Hematopoietic multipotent progenitor cell treated with erythropoietin and hydrocortisone succinate and interleukin-3 and kit ligand, for 4 days (in vitro differentiated cells): Measurements from ENCODE around the gene ENPP4.
A peak's percentile ranks its signal among the peaks of the same experiment; 100 is the strongest.
"Not testable (repeated sequence)": the region's sequence is repeated elsewhere in the genome, so short reads cannot be mapped to it uniquely, and the experiment has no call there.

ENCODE experiments used
- DNase-seq: peaks from one replicate; pipeline ENCODE4 v3.0.0-alpha.2; 2015

ENPP4 gene, protein sequence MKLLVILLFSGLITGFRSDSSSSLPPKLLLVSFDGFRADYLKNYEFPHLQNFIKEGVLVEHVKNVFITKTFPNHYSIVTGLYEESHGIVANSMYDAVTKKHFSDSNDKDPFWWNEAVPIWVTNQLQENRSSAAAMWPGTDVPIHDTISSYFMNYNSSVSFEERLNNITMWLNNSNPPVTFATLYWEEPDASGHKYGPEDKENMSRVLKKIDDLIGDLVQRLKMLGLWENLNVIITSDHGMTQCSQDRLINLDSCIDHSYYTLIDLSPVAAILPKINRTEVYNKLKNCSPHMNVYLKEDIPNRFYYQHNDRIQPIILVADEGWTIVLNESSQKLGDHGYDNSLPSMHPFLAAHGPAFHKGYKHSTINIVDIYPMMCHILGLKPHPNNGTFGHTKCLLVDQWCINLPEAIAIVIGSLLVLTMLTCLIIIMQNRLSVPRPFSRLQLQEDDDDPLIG

GRCh38 chr6:46129629-46130511 lies at the start of gene ENPP4:
Gene ENPP4, plus strand, starts transcription at chr6:46129989. Its CDS starts 9,595 bp downstream, at chr6:46139584.
- DNase-seq: peak; percentile 97

DNA sequence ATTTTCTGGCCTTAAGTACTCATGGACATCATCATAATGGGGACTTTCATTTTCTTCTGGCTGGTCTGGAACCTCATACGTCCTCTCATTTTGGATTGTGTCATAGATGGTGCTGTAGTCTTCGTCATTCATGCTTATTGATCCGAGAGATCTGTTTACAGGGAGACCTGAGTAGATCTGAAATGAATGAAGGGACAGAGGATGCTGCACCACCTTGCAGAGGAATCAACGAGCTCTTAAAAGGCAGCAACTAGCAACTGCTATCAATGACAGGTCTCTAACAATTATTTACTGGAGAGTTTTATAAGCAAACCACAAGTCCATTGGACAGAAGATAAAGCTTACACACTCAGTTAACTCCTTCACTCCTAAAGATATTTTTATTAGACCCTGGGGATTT lies 49.7 kb upstream of the ENPP4 start:
- DNase-seq: no peak

DNA sequence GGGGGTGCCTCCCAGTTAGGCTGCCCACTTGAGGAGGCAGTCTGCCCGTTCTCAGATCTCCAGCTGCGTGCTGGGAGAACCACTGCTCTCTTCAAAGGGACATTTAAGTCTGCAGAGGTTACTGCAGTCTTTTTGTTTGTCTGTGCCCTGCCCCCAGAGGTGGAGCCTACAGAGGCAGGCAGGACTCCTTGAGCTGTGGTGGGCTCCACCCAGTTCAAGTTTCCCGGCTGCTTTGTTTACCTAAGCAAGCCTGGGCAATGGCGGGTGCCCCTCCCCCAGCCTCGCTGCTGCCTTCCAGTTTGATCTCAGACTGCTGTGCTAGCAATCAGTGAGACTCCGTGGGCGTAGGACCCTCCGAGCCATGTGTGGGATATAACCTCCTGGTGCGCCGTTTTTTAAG lies 44.1 kb upstream of the ENPP4 start:
- not testable (repeated sequence) for DNase-seq

DNA sequence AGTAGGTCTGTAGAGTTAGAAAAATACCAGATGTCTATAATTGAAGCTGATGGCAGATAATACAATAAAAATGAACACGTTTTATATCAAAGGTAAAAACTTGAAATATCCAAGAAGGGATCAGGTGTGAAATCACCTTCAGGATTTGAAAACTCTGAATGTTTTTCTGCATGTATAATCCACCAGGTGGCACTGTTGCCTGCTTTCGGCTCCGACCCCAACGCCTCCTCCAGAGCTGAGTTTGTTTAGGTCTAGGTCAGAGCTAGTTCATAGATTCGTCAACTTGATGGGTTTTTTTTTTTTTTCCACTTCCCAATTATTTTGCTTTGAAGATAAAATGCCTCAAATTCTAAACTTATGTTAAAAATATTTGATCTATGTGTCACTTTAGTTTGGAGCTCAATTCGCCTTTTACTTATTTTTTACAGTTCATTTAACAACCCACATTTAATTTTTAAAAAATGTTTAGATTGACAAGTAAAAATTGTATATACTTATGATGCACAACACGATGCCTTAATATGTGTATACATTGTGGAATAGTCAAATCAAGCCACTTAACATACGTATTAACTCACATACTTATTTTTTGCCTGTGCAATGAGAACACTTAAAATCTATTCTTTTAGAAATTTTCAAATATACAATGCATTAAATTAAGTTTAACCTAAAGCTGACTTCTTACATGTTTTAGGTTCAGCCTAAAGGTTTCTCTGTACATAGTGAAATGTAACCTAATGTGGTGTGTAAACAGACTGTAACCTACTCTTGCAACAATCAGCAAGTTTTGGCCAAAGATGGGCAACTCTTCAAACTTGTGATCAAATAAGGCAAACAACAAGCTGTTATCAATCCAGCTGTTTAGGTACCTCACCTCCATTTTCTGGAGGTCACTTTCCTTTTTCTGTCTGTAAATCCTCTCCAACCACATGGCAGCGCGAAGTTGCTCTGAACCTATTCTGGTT lies 39.4 kb upstream of the ENPP4 start:
- DNase-seq: peak; percentile 83

DNA sequence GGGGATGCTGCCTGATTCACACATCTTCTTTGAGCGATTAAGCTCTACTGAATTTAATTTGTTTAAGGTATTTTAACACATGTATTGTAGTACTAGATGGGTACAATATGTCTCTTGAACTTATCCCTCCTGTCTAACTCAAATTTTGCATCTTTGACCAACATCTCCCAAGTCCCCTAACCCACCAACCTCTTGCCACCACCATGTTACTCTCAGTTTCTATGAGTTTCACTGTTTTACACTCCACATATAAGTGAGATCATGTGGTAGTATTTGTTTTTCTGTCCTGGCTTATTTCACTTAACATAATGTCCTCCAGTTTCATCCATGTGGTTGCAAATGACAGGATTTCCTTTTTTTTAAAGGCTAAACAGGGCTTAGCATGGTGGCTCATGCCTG lies 38.7 kb upstream of the ENPP4 start:
- no peak for DNase-seq

DNA sequence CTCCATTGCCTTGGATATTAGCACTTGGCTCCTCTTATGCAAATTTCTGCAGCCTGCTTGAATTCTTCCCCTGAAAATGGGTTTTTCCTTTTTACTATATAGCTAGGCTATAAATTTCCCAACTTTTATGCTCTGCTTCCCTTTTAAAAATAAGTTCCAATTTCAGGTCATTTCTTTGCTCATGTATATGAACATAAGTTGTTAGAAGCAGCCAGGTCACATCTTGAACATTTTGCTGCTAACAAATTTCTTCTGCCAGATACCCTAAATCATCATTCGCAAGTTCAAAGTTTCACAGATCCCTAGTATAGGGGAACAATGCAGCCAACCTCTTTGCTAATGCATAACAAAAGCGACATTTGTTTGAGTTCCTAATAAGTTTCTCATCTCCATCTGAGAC lies 34.5 kb upstream of the ENPP4 start:
- DNase-seq: no peak

GRCh38 chr6:46097366-46097765 lies 32.4 kb upstream of the ENPP4 start:
- no peak for DNase-seq

DNA sequence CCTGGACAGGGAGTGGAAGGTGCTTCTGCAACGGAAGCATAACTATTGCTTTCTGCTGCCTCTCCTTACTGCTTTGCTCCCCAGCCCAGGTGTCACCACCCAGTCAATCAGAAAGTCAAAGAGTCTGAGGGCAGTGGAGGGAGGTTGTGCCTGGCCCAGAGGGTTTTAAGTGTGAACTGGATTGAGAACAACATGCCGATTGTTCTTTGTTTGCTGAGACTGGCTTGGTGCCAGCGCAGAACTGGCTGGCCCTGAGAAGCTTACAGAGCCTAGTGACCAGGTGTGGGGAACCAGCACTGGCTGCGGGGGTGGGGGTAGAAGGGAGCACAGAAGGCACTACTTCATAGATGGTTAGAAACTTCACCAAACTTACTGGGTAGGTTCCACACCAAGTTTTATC lies 31.1 kb upstream of the ENPP4 start:
- DNase-seq: no peak

- DNase-seq: no peak
Observed at GRCh38 chr6:46099952-46100351, 29.8 kb upstream of the ENPP4 start.

GRCh38 chr6:46102123-46102522 lies 27.7 kb upstream of the ENPP4 start:
- DNase-seq: no peak

- peak; percentile 46 for DNase-seq
Observed at GRCh38 chr6:46103441-46104115, 26.2 kb upstream of the ENPP4 start.

DNA sequence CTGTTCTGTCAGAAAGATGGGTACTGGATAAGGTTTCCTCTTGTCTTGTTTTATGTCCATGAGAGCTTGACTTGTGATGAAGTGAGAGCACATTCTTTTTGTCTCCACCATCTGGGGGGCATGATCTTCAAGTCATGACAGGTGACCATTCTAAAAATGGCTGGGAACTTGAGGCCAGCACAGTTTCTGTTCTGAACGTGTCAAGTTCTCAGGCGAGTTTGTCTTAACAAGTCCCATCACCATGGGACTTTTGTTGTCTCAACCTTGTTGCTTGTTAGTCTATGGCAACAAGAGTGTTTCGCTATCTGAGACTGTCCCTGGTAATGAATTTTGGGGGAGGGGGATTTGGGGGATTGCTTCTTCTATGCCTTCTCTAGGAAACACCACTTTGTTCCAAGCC lies 25.6 kb upstream of the ENPP4 start:
- no peak for DNase-seq

- DNase-seq: no peak
Observed at GRCh38 chr6:46105568-46105967, 24.2 kb upstream of the ENPP4 start.

- DNase-seq: no peak
Observed at GRCh38 chr6:46113370-46113769, 16.4 kb upstream of the ENPP4 start.

DNA sequence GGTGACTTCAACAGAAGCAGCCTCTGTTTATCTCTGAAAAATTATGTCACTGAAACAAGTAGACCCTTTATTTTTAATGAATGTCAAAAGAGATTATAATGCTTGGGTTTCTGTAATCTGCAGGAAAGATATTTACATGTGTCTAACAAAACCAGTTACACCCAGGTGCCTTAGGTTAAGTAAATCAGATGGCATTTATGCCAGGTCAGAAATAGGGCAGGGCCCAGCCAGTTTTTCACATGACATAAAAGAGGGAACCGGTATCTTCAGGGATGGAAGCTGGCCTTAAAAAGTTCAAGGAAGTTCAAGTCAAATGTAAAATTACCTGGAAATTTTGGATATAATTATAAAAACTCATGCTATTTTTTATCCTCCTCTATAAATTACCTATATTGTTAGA lies 14.2 kb upstream of the ENPP4 start:
- DNase-seq: no peak

DNA sequence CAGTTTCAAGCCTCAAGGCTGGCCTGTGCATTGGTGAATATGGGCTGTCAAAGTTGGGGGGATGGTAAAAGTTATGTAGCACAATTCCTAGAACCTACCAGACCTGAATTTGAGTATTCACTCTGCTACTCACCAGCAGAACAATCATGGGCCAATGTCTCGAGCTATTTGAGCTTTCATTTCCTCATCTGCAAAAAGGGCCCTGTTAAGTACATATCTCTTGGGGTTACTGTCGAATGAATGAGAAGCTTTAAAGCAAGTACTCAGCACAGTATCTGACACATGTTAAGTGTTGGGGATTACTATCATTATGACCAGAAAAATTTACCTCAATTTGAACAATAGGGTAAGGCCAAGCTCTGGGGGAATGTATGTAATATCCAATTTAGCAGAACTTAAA lies 13.5 kb upstream of the ENPP4 start:
- DNase-seq: no peak

- no peak for DNase-seq
Observed at GRCh38 chr6:46118157-46118556, 11.6 kb upstream of the ENPP4 start.

DNA sequence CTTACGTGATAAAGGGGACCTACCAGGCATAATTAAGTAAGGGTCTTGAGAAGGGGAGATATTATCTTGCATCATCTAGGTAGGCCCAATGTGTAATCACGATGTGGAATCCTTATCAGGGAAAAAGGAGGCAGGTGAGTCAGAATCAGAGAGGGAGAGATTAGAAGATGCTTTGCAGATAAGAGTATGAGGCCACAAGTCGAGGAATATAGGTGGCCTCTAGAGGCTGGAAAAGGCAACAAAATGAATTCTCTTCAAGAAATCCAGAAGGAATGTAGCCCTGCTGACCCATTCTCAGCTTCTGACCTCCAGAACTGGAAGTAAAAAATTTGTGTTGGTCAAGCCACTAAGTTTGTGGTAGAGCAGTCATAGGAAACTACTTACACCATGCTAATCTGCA lies 11.0 kb upstream of the ENPP4 start:
- DNase-seq: no peak

DNA sequence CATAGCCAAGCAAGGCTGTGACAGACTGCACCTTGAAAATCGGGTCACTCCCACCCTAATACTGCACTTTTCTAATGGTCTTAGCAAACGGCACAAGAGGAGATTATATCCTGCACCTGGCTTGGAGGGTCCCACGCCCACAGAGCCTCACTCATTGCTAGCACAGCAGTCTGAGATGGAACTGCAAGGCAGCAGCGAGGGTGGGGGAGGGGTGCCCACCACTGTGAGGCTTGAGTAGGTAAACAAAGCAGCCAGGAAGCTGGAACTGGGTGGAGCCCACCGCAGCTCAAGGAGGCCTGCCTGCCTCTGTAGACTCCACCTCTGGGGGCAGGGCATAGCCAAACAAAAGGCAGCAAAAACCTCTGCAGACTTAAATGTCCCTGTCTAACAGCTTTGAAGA lies 10.1 kb upstream of the ENPP4 start:
- DNase-seq: not testable (repeated sequence)

- DNase-seq: no peak
Observed at GRCh38 chr6:46128476-46128875, 1.3 kb upstream of the ENPP4 start.

- DNase-seq: peak; percentile 47
Observed at GRCh38 chr6:46129291-46129628, 529 bp upstream of the ENPP4 start.

GRCh38 chr6:46130666-46131065 lies 877 bp downstream of the ENPP4 start:
- DNase-seq: peak; percentile 61
